Mammary epithelial cell (primary cell): ENCODE results near the gene SGIP1.

Source experiments
- CTCF ChIP-seq, 2 donors: IDR thresholded peaks in 1 of 2; conservative IDR thresholded peaks in 1 of 2; 2 replicates each; pipeline ENCODE4 v1.5.1; 2011 to 2012; ENCODE audit warnings: inconsistent platforms in 2 of 2, low read length in 2 of 2, mild to moderate bottlenecking in 2 of 2, control low read depth in 1 of 2, low read depth in 1 of 2; ENCODE audit not compliant: insufficient read depth in 1 of 2; ENCODE audit errors: extremely low read depth in 1 of 2
- EZH2 ChIP-seq: IDR thresholded peaks from 2 replicates; pipeline ENCODE4 v1.6.1; 2012; ENCODE audit warnings: low read length, inconsistent platforms, borderline replicate concordance

GRCh38 chr1:66585002-66585401 is 51.0 kb downstream of the SGIP1 start:
- TF ChIP-seq CTCF (conservative IDR thresholded peaks at IDR 0.05 in 1 of 2, IDR thresholded peaks at IDR 0.05 in 1 of 2; ENCODE audit: extremely low read depth in 1 of 2, insufficient read depth in 1 of 2, low read depth in 1 of 2, low read length in 2 of 2) = no peak
- no peak for TF ChIP-seq EZH2
